HEK293 (cell line): ENCODE data around the gene CCSER2.

Experiments used
- CTCF ChIP-seq: fragments of 450-650 bp; formaldehyde crosslinking; IDR thresholded peaks from 2 replicates; pipeline ENCODE4 v1.5.1; 2016; ENCODE audit warnings: missing biosample characterization, missing genetic modification characterization
- ZNF138 ChIP-seq: fragments of 450-650 bp; formaldehyde crosslinking; IDR thresholded peaks from 2 replicates; pipeline ENCODE4 v1.5.1; 2016; ENCODE audit warnings: missing biosample characterization, missing genetic modification characterization, borderline replicate concordance
- ZNF530 ChIP-seq: fragments of 450-650 bp; formaldehyde crosslinking; IDR thresholded peaks from 2 replicates; pipeline ENCODE4 v1.5.1; 2016; ENCODE audit warnings: low read depth, missing biosample characterization, missing genetic modification characterization
- ZNF830 ChIP-seq: fragments of 450-650 bp; IDR thresholded peaks from 2 replicates; pipeline ENCODE4 v1.5.0; 2018; ENCODE audit warnings: missing biosample characterization, missing genetic modification characterization, low read depth, mild to moderate bottlenecking, moderate library complexity

GRCh38 chr10:84478151-84478550, 149.8 kb downstream of the CCSER2 start:
- TF ChIP-seq ZNF138 (no peak), CTCF (tag by site-specific recombination) (no peak), ZNF830 (tag by site-specific recombination) (no peak), ZNF530 (tag by site-specific recombination) (no peak)
